GM18907 (cell line): ENCODE data around the gene TYW3.
"Not testable (repeated sequence)": the region's sequence is repeated elsewhere in the genome, so short reads cannot be mapped to it uniquely, and the experiment has no call there.

Experiments
- ATAC-seq: cut with Tn5 transposase; IDR thresholded peaks from one replicate; pipeline ENCODE4 v1.9.1; 2021; ENCODE audit warnings: mild to moderate bottlenecking, moderate library complexity; ENCODE audit not compliant: unreplicated experiment

Gene TYW3

GRCh38 chr1:74729741-74730478 is 3.0 kb upstream of the TYW3 start:
- no peak for ATAC-seq

DNA sequence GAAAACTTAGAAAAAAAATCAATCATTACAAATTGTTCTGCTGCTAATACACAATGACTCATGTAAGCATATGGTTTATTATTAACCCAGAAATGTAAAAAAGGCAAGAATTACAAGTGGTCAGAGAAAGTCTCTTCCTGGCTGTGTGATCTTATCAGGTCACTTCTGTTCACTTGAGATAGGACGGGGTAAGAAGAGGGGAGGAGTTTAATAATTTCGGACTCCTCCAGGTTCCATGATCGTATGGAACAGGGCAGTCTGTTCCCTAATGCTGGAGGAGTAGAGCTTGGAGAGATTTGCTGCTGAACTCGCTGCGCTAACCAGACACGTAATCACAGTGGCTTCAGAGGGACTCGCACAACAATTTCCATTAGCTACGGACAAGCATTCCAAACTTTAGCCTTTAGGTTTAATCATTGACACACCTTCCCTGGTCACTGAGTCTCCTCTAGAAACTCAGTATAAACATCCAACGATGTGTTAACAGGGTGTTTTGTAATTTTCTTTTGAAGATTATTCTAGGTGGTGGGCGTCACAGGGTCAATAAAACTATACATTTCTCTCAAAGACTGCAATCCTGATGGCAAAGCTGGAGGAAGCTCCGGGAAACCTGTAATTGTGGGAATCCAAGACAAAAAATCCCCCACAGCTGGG is 1.4 kb upstream of the TYW3 start:
- ATAC-seq = peak; percentile 49

DNA sequence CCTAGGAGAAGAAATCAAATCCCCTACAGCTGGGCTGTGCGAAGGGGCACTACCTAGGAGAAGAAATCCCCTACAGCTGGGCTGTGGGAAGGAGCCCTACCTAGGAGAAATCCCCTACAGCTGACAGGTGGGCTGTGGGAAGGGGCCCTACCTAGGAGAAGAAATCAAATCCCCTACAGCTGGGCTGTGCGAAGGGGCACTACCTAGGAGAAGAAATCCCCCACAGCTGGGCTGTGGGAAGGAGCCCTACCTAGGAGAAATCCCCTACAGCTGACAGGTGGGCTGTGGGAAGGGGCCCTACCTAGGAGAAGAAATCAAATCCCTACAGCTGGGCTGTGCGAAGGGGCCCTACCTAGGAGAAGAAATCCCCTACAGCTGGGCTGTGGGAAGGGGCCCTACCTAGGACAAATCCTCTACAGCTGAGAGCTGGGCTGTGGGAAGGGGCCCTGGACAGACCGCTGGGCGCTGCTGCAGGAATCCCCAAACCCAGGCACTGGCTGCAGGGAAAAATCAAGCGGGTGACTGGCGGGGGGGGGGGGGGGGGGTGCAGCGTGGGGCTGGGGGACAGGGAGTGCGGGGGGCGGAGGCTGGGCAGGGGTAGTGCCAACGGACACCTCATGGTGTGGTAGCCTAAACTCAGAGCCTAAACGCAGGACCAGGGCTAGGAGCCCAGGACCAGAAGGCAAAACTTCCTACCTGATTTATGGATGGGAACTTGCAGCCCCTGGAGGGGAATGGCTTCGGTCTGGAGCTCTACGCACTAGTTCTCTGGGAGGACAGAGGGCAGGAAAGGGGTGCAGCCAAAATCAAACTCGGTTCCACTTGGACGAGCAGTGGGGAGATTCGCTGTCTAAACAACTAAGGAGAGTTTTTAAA is 643 bp upstream of the TYW3 start:
- ATAC-seq = peak; percentile 26

DNA sequence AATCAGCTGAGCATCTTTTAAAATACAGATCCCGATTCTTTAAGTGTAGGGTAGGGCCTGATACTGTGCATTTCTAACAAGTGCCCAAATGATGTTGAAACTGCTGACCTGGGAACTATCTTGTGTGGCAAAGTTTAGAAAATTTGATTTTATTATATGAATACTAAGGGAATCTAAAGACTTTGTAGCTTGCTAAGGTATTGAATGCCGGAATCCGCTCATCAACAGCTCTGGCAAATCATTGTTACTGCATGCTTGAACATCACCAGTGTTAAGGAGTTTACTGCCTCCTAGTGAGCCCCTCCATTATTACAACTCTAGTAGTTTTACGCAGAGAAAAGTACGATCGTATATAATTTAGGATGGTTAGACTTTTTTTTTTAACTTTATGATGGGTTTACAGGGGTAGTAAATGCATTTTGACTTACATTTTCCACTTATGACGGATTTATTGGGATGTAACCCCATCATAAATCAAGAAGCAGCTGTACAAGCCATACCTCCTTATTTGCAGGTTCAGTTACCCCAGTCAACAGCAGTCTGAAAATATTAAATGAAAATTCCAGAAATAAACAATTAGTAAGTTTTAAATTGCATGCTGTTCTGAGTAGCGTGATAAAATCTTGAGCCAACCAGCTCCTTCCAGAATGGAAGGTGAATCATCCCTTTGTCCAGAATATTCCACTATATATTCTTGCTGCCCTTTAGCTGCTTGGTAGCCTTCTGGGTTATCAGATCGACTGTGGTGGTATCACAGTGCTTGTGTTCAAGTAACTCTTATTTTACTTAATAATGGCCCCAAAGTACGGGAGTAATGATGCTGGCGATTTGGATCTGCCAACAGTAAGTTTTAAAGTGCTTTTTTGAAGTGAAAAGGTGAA is 892 bp downstream of the TYW3 start:
- peak; percentile 55 for ATAC-seq

GRCh38 chr1:74737333-74737732 is 4.4 kb downstream of the TYW3 start:
- no peak for ATAC-seq

- ATAC-seq = not testable (repeated sequence)
Observed at GRCh38 chr1:74740307-74740980, 7.5 kb downstream of the TYW3 start.

GRCh38 chr1:74745247-74745646 is 12.3 kb downstream of the TYW3 start:
- ATAC-seq = not testable (repeated sequence)

DNA sequence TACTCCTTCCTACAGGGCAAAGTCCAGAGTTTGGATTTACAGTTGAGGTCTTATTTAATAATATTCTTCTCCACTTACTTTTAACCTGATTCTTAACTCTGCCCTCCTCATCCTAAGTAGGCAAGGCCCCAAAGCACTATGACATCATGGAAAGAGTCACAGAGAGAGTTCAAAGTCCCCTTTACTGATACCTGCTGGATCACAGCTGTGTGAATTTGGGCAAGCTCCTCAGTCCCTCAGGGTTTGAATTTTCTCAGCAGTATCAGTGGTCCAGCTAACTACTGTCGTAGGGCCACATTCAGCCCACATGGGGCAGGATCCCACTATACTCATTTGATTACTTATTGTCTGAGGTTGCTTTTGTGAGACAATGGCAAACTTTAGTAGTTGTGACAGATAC is 16.0 kb downstream of the TYW3 start:
- peak; percentile 85 for ATAC-seq

GRCh38 chr1:74753104-74753503 is 20.2 kb downstream of the TYW3 start:
- no peak for ATAC-seq

GRCh38 chr1:74755475-74755874 is 22.5 kb downstream of the TYW3 start:
- ATAC-seq = no peak

DNA sequence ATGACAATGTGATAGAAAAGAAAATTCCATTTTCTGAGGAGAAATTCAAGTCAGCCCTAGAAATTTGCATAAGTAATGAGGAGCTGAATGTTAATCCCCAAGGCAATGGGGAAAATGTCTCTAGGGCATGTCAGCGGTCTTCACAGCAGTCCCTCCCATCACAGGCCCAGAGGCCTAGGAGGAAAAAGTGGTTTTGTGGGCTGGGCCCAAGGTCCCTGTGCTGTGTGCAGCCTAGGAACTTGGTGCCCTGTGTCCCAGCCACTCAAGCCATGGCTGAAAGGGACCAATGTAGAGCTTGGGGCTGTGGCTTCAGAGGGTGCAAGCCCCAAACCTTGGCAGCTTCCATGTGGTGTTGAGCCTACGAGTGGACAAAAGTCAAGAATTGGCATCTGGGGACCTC is 23.7 kb downstream of the TYW3 start:
- ATAC-seq = not testable (repeated sequence)

GRCh38 chr1:74763807-74764206 is 30.9 kb downstream of the TYW3 start:
- no peak for ATAC-seq

- ATAC-seq = no peak
Observed at GRCh38 chr1:74766579-74766978, 33.6 kb downstream of the TYW3 start.

DNA sequence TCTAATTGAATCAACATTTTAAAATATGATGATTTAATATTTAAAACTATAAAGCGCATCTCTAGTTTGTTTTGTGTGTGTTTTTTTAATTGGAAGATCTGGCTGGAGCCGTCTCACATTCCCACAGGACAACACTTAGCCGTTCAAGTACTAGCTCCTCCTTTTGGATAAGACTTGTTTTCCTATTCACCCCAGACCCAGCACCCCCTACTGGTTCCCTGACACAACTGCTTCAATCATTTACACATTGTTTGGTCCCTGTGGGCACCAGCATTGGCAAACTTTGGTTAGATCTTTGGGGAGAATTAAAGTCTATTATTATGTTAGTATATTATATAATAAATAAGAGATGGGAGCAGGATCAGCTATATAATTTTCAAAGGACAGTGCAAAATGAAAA is 34.5 kb downstream of the TYW3 start:
- peak; percentile 42 for ATAC-seq

GRCh38 chr1:74771913-74772515 is 39.1 kb downstream of the TYW3 start:
- ATAC-seq = peak; percentile 86

GRCh38 chr1:74772945-74773344 is 40.0 kb downstream of the TYW3 start:
- no peak for ATAC-seq

- no peak for ATAC-seq
Observed at GRCh38 chr1:74773582-74773981, 40.6 kb downstream of the TYW3 start.

DNA sequence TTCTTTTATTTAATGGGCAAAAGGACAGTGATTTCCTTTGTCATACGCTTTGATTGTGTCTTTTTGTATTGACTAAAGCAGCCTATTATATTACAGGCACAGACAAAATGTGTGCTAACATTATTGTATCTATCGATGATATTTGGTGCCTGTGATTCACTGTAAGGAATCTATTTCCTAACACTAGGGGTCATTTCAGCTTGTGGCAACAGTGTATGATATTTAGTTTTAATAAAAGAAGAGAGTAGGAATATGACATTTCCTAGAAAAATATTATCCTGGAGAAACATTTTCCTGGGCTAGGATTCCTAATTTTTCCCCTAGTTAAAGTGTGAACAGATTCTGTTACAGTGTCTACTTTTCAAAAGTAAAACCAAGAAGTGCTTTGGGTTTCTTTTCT is 42.8 kb downstream of the TYW3 start:
- ATAC-seq = no peak

- no peak for ATAC-seq
Observed at GRCh38 chr1:74777525-74777924, 44.6 kb downstream of the TYW3 start.

GRCh38 chr1:74779750-74780149 is 46.8 kb downstream of the TYW3 start:
- no peak for ATAC-seq
